HEK293 (cell line): ENCODE data around the gene TIMM44.

Experiments used
- CTCF ChIA-PET: fragments of 350-600 bp; formaldehyde crosslinking; extraction: SDS; loops from one replicate; lab custom pipeline; 2021; ENCODE audit warnings: antibody characterized with exemption; lab: Yijun Ruan, JAX
- POLR2A ChIA-PET: fragments of 300-600 bp; formaldehyde crosslinking; extraction: SDS; loops from one replicate; lab custom pipeline; 2020; ENCODE audit warnings: antibody characterized with exemption, inconsistent platforms; lab: Yijun Ruan, JAX
- H3K27ac ChIP-seq: fragments of 200-500 bp; sonication (Bioruptor generic); 2 replicates; pipeline ENCODE4 v1.5.1; 2014; ENCODE audit warnings: low read depth, low read length, control low read depth, inconsistent platforms; ENCODE audit errors: extremely low read depth
- H3K36me3 ChIP-seq, 2 experiments: fragments of 200-500 bp in 1 of 2; sonication (Bioruptor generic) in 1 of 2; 1 replicate in 1 of 2; 2 replicates in 1 of 2; pipeline ENCODE4 v1.5.1; 2014 to 2017; ENCODE audit warnings: inconsistent platforms in 2 of 2, low read length in 2 of 2; ENCODE audit not compliant: control insufficient read depth in 2 of 2, insufficient read depth in 1 of 2
- H3K4me1 ChIP-seq: fragments of 200-500 bp; sonication (Bioruptor generic); 2 replicates; pipeline ENCODE4 v1.5.1; 2014; ENCODE audit warnings: mild to moderate bottlenecking, low read length, inconsistent platforms; ENCODE audit not compliant: control insufficient read depth, insufficient read depth
- H3K4me3 ChIP-seq: 2 replicates; pipeline ENCODE4 v1.5.1; 2011; ENCODE audit warnings: low read depth, mild to moderate bottlenecking, control low read depth, low read length, moderate library complexity
- H3K9me3 ChIP-seq: fragments of 200-500 bp; sonication (Bioruptor generic); 2 replicates; pipeline ENCODE4 v1.5.1; 2014; ENCODE audit warnings: low read depth, low read length, inconsistent platforms; ENCODE audit not compliant: control insufficient read depth, insufficient read depth
- GLIS1 ChIP-seq: fragments of 450-650 bp; formaldehyde crosslinking; IDR thresholded peaks from 2 replicates; pipeline ENCODE4 v1.5.1; 2016; ENCODE audit warnings: missing biosample characterization, missing genetic modification characterization
- MYNN ChIP-seq: fragments of 450-650 bp; formaldehyde crosslinking; IDR thresholded peaks from 2 replicates; pipeline ENCODE4 v1.5.1; 2016; ENCODE audit warnings: missing biosample characterization, missing genetic modification characterization, borderline replicate concordance
- MZF1 ChIP-seq: fragments of 450-650 bp; formaldehyde crosslinking; IDR thresholded peaks from 2 replicates; pipeline ENCODE4 v1.5.1; 2017; ENCODE audit warnings: missing biosample characterization, missing genetic modification characterization, borderline replicate concordance
- RBAK ChIP-seq: fragments of 450-650 bp; formaldehyde crosslinking; IDR thresholded peaks from 2 replicates; pipeline ENCODE4 v1.5.1; 2016; ENCODE audit warnings: missing biosample characterization, missing genetic modification characterization
- SP7 ChIP-seq: fragments of 450-650 bp; formaldehyde crosslinking; IDR thresholded peaks from 2 replicates; pipeline ENCODE4 v1.5.1; 2016; ENCODE audit warnings: missing biosample characterization, missing genetic modification characterization
- ZEB2 ChIP-seq: fragments of 450-650 bp; formaldehyde crosslinking; IDR thresholded peaks from 2 replicates; pipeline ENCODE4 v1.5.1; 2016; ENCODE audit warnings: missing biosample characterization, missing genetic modification characterization
- ZNF10 ChIP-seq: fragments of 450-650 bp; formaldehyde crosslinking; IDR thresholded peaks from 2 replicates; pipeline ENCODE4 v1.5.1; 2017; ENCODE audit warnings: missing biosample characterization, missing genetic modification characterization
- ZNF133 ChIP-seq: fragments of 450-650 bp; formaldehyde crosslinking; IDR thresholded peaks from 2 replicates; pipeline ENCODE4 v1.5.1; 2016; ENCODE audit warnings: missing biosample characterization, missing genetic modification characterization
- ZNF146 ChIP-seq: fragments of 450-650 bp; formaldehyde crosslinking; IDR thresholded peaks from 2 replicates; pipeline ENCODE4 v1.5.1; 2016; ENCODE audit warnings: missing biosample characterization, missing genetic modification characterization
- ZNF184 ChIP-seq: fragments of 450-650 bp; IDR thresholded peaks from 2 replicates; pipeline ENCODE4 v1.5.1; 2018; ENCODE audit warnings: missing biosample characterization, mild to moderate bottlenecking, missing genetic modification characterization
- ZNF211 ChIP-seq: fragments of 450-650 bp; formaldehyde crosslinking; IDR thresholded peaks from 2 replicates; pipeline ENCODE4 v1.5.1; 2016; ENCODE audit warnings: low read depth, missing biosample characterization, missing genetic modification characterization
- ZNF23 ChIP-seq: fragments of 450-650 bp; formaldehyde crosslinking; IDR thresholded peaks from 2 replicates; pipeline ENCODE4 v1.5.1; 2016; ENCODE audit warnings: missing biosample characterization, missing genetic modification characterization, borderline replicate concordance
- ZNF280D ChIP-seq: fragments of 450-650 bp; formaldehyde crosslinking; IDR thresholded peaks from 2 replicates; pipeline ENCODE4 v1.5.1; 2016; ENCODE audit warnings: missing biosample characterization, missing genetic modification characterization
- ZNF449 ChIP-seq: fragments of 450-650 bp; formaldehyde crosslinking; IDR thresholded peaks from 2 replicates; pipeline ENCODE4 v1.5.1; 2017; ENCODE audit warnings: missing biosample characterization, mild to moderate bottlenecking, missing genetic modification characterization, moderate library complexity
- ZNF548 ChIP-seq: fragments of 450-650 bp; formaldehyde crosslinking; IDR thresholded peaks from 2 replicates; pipeline ENCODE4 v1.5.1; 2016; ENCODE audit warnings: missing biosample characterization, missing genetic modification characterization
- ZNF571 ChIP-seq: fragments of 450-650 bp; formaldehyde crosslinking; IDR thresholded peaks from 2 replicates; pipeline ENCODE4 v1.5.0; 2017; ENCODE audit warnings: missing biosample characterization, missing genetic modification characterization
- TF ChIP-seq, protein P1 (sequence below): fragments of 450-650 bp; formaldehyde crosslinking; IDR thresholded peaks from 2 replicates; pipeline ENCODE4 v1.5.1; 2016; ENCODE audit warnings: missing biosample characterization, missing genetic modification characterization
- TF ChIP-seq, protein P2 (sequence below): fragments of 450-650 bp; formaldehyde crosslinking; IDR thresholded peaks from 2 replicates; pipeline ENCODE4 v1.5.1; 2016; ENCODE audit warnings: missing biosample characterization, missing genetic modification characterization
- TF ChIP-seq, protein P3 (sequence below): fragments of 450-650 bp; formaldehyde crosslinking; IDR thresholded peaks from 2 replicates; pipeline ENCODE4 v1.5.1; 2017; ENCODE audit warnings: missing biosample characterization, missing genetic modification characterization
- TF ChIP-seq, protein P4 (sequence below): fragments of 450-650 bp; formaldehyde crosslinking; IDR thresholded peaks from 2 replicates; pipeline ENCODE4 v1.5.1; 2016; ENCODE audit warnings: missing biosample characterization, missing genetic modification characterization

Gene TIMM44

DNA sequence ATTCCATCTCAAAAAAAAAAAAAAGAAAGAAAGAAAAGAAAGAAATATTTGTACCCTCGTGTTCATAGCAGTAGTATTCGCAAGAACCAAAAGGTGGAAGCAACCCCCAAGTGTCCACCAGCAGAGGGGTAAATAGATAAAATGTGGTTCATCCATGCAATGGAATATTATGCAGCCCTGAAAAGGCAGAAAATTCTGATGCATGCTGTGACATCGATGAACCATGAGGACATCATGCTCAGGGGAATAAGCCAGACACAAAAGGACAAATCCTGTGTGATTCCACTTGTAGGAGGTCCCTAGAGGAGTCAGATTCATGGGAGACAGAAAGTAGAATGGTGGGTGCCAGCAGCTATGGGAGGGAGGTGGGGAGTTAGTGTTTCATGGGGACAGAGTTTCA is 61.6 kb downstream of the TIMM44 start:
- Histone ChIP-seq H3K9me3 (no peaks in the 10 kb centered on the region), H3K4me3 (no peak overlapping the region), H3K4me1 (no peaks in the 10 kb centered on the region), H3K36me3 (no peaks in the 10 kb centered on the region), H3K27ac (no peak overlapping the region)
- TF ChIP-seq ZEB2 (tag by site-specific recombination) (no peak), RBAK (tag by site-specific recombination) (no peak), ZNF146 (peak; percentile 100), MZF1 (tag by site-specific recombination) (no peak), ZNF571 (no peak), ZNF133 (tag by site-specific recombination) (no peak), GLIS1 (tag by site-specific recombination) (no peak), SP7 (tag by site-specific recombination) (no peak), ZNF280D (tag by site-specific recombination) (peak; percentile 66; the same call in 1 of the 2 replicates), ZNF548 (tag by site-specific recombination) (no peak), MYNN (no peak), ZNF449 (tag by site-specific recombination) (no peak), ZNF184 (no peak), ZNF10 (tag by site-specific recombination) (no peak), ZNF211 (tag by site-specific recombination) (no peak), ZNF23 (tag by site-specific recombination) (no peak)
- TF ChIP-seq, protein P1, sequence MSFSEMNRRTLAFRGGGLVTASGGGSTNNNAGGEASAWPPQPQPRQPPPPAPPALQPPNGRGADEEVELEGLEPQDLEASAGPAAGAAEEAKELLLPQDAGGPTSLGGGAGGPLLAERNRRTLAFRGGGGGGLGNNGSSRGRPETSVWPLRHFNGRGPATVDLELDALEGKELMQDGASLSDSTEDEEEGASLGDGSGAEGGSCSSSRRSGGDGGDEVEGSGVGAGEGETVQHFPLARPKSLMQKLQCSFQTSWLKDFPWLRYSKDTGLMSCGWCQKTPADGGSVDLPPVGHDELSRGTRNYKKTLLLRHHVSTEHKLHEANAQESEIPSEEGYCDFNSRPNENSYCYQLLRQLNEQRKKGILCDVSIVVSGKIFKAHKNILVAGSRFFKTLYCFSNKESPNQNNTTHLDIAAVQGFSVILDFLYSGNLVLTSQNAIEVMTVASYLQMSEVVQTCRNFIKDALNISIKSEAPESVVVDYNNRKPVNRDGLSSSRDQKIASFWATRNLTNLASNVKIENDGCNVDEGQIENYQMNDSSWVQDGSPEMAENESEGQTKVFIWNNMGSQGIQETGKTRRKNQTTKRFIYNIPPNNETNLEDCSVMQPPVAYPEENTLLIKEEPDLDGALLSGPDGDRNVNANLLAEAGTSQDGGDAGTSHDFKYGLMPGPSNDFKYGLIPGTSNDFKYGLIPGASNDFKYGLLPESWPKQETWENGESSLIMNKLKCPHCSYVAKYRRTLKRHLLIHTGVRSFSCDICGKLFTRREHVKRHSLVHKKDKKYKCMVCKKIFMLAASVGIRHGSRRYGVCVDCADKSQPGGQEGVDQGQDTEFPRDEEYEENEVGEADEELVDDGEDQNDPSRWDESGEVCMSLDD (tag by site-specific recombination), result no peak
- TF ChIP-seq, protein P2, sequence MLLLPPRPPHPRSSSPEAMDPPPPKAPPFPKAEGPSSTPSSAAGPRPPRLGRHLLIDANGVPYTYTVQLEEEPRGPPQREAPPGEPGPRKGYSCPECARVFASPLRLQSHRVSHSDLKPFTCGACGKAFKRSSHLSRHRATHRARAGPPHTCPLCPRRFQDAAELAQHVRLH (tag by site-specific recombination), result peak; percentile 91
- TF ChIP-seq, protein P3, sequence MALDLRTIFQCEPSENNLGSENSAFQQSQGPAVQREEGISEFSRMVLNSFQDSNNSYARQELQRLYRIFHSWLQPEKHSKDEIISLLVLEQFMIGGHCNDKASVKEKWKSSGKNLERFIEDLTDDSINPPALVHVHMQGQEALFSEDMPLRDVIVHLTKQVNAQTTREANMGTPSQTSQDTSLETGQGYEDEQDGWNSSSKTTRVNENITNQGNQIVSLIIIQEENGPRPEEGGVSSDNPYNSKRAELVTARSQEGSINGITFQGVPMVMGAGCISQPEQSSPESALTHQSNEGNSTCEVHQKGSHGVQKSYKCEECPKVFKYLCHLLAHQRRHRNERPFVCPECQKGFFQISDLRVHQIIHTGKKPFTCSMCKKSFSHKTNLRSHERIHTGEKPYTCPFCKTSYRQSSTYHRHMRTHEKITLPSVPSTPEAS, result no peak
- TF ChIP-seq, protein P4, sequence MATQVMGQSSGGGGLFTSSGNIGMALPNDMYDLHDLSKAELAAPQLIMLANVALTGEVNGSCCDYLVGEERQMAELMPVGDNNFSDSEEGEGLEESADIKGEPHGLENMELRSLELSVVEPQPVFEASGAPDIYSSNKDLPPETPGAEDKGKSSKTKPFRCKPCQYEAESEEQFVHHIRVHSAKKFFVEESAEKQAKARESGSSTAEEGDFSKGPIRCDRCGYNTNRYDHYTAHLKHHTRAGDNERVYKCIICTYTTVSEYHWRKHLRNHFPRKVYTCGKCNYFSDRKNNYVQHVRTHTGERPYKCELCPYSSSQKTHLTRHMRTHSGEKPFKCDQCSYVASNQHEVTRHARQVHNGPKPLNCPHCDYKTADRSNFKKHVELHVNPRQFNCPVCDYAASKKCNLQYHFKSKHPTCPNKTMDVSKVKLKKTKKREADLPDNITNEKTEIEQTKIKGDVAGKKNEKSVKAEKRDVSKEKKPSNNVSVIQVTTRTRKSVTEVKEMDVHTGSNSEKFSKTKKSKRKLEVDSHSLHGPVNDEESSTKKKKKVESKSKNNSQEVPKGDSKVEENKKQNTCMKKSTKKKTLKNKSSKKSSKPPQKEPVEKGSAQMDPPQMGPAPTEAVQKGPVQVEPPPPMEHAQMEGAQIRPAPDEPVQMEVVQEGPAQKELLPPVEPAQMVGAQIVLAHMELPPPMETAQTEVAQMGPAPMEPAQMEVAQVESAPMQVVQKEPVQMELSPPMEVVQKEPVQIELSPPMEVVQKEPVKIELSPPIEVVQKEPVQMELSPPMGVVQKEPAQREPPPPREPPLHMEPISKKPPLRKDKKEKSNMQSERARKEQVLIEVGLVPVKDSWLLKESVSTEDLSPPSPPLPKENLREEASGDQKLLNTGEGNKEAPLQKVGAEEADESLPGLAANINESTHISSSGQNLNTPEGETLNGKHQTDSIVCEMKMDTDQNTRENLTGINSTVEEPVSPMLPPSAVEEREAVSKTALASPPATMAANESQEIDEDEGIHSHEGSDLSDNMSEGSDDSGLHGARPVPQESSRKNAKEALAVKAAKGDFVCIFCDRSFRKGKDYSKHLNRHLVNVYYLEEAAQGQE, result no peak
- POLR2A ChIA-PET, result no interaction called here
- CTCF ChIA-PET, result interaction anchor here (0.7 to 1.1 kb wide), 3 partner anchors 10 to 29 kb away, joined by 4 to 7 read pairs (median 4); no protein-coding TSS in a partner anchor
